A673 (cell line): ENCODE results near the gene SGTA. TPM values are rescaled to one million over a fixed set of nuclear protein-coding genes. Genes with fewer than 3 reads are reported as not detected.
A peak's percentile ranks its signal among the peaks of the same experiment; 100 is the strongest.

ENCODE experiments used
- BruUV-seq: library from RNA; stranded (reverse); fragments of 400-500 nt; replicated peaks from 2 replicates; lab custom pipeline; 2021; lab: Mats Ljungman, UMichigan
- CTCF ChIA-PET: fragments of 300-600 bp; sonication (Branson Sonifier 250); formaldehyde crosslinking; loops from one replicate; lab custom pipeline; 2022; ENCODE audit warnings: antibody characterized with exemption; lab: Charles Lee
- POLR2A ChIA-PET: fragments of 300-600 bp; sonication (Branson Sonifier 250); formaldehyde crosslinking; loops from one replicate; lab custom pipeline; 2022; ENCODE audit warnings: antibody characterized with exemption; ENCODE audit not compliant: low non-redundant PET; lab: Charles Lee
- DNase-seq: peaks from one replicate; pipeline ENCODE4 v3.0.0-alpha.2; 2015; ENCODE audit warnings: low spot score
- H3K27ac ChIP-seq: fragments of 200-600 bp; sonication (generic); 2 replicates; pipeline ENCODE4 v1.5.1; 2016; ENCODE audit warnings: mixed run types, low read depth, mild to moderate bottlenecking, mixed read lengths, antibody characterized with exemption, low read length; ENCODE audit not compliant: poor library complexity, severe bottlenecking
- H3K27me3 ChIP-seq: fragments of 200-600 bp; sonication (generic); replicated peaks from 2 replicates; pipeline ENCODE4 v1.6.1; 2017; ENCODE audit warnings: mixed run types, low read depth, mild to moderate bottlenecking, mixed read lengths, antibody characterized with exemption, low read length; ENCODE audit not compliant: insufficient read depth, poor library complexity
- H3K36me3 ChIP-seq: fragments of 200-600 bp; sonication (generic); 2 replicates; pipeline ENCODE4 v1.6.1; 2016; ENCODE audit warnings: mixed run types, mild to moderate bottlenecking, mixed read lengths, antibody characterized with exemption, low read length; ENCODE audit not compliant: insufficient read depth, poor library complexity, severe bottlenecking
- H3K4me1 ChIP-seq: fragments of 200-600 bp; sonication (generic); 2 replicates; pipeline ENCODE4 v1.6.1; 2017; ENCODE audit warnings: mixed run types, mild to moderate bottlenecking, mixed read lengths, antibody characterized with exemption, low read length; ENCODE audit not compliant: insufficient read depth, poor library complexity, severe bottlenecking
- H3K4me3 ChIP-seq: fragments of 200-600 bp; sonication (generic); 2 replicates; pipeline ENCODE4 v1.5.1; 2016; ENCODE audit warnings: low read depth, mixed run types, mild to moderate bottlenecking, mixed read lengths, low read length; ENCODE audit not compliant: poor library complexity, severe bottlenecking
- H3K9me3 ChIP-seq: fragments of 200-600 bp; sonication (generic); 2 replicates; pipeline ENCODE4 v1.6.1; 2016; ENCODE audit warnings: mixed run types, low read depth, mild to moderate bottlenecking, mixed read lengths, antibody characterized with exemption, low read length; ENCODE audit not compliant: poor library complexity, severe bottlenecking
- CTCF ChIP-seq: fragments of 300-800, 200-600 bp; sonication (generic); conservative IDR thresholded peaks from 2 replicates; pipeline ENCODE4 v1.5.1; 2017; ENCODE audit warnings: low read depth, mild to moderate bottlenecking, antibody characterized with exemption, low read length, moderate library complexity, mixed read lengths
- EZH2 ChIP-seq: fragments of 200-600 bp; sonication (generic); IDR thresholded peaks from 2 replicates; pipeline ENCODE4 v1.6.1; 2017; ENCODE audit warnings: borderline replicate concordance, low read depth, mild to moderate bottlenecking, mixed read lengths, antibody characterized with exemption, low read length; ENCODE audit not compliant: poor library complexity, severe bottlenecking
- intact Hi-C: fragments of 100-400 bp; cut with micrococcal nuclease; formaldehyde crosslinking; loops from one replicate; pipeline ENCODE4 v1.10.0; 2022; ENCODE audit not compliant: unreplicated experiment
- total RNA-seq: library from RNA; stranded (reverse); gene quantifications from 2 replicates; pipeline ENCODE4 v1.2.3, GENCODE V29; 2021

SGTA gene
- total RNA-seq, 1 experiment from 2014 or later = 106 TPM

GRCh38 chr19:2755448-2755705, 27.7 kb downstream of the SGTA start:
- BruUV-seq = no TSS peak
- DNase-seq = no peak
- Histone ChIP-seq H3K36me3 (peaks cover 34% of the 10 kb centered on the region), H3K9me3 (no peaks in the 10 kb centered on the region), H3K4me1 (no peaks in the 10 kb centered on the region), H3K27me3 (no peaks in the 10 kb centered on the region), H3K27ac (no peak overlapping the region), H3K4me3 (no peak overlapping the region)
- no peak for TF ChIP-seq CTCF
- CTCF ChIA-PET = no interaction called here
- POLR2A ChIA-PET = no interaction called here
- intact Hi-C loops = no loop called here

GRCh38 chr19:2754659-2755447, 28.2 kb downstream of the SGTA start:
- H3K27me3 ChIP-seq = no peaks in the 10 kb centered on the region
- intact Hi-C loops = no loop called here
- peaks cover 34% of the 10 kb centered on the region for H3K36me3 ChIP-seq
- TF ChIP-seq CTCF (no peak), EZH2 (no peak)
- H3K4me3 ChIP-seq = no peak overlapping the region
- TSS peak; percentile 49 for BruUV-seq
- POLR2A ChIA-PET = no interaction called here
- no peak overlapping the region for H3K27ac ChIP-seq
- no peaks in the 10 kb centered on the region for H3K9me3 ChIP-seq
- DNase-seq = no peak
- H3K4me1 ChIP-seq = no peaks in the 10 kb centered on the region
- CTCF ChIA-PET = interaction anchor here (0.6 kb wide), 1 partner anchor 89 kb away, joined by 4 read pairs; no protein-coding TSS in a partner anchor

GRCh38 chr19:2751438-2751830, 31.6 kb downstream of the SGTA start:
- no peaks in the 10 kb centered on the region for H3K27me3 ChIP-seq
- CTCF ChIA-PET = no interaction called here
- no peak for TF ChIP-seq CTCF
- no peak for TF ChIP-seq EZH2
- H3K36me3 ChIP-seq = peaks cover 16% of the 10 kb centered on the region
- H3K4me3 ChIP-seq = no peak overlapping the region
- BruUV-seq = no TSS peak
- POLR2A ChIA-PET = no interaction called here
- intact Hi-C loops = no loop called here
- H3K9me3 ChIP-seq = no peaks in the 10 kb centered on the region
- DNase-seq = no peak
- no peak overlapping the region for H3K27ac ChIP-seq
- H3K4me1 ChIP-seq = no peaks in the 10 kb centered on the region
